Measurements from ENCODE around the gene HSD11B1. TPM values are rescaled to one million over a fixed set of nuclear protein-coding genes. Genes with fewer than 3 reads are reported as not detected.
A peak's percentile ranks its signal among the peaks of the same experiment; 100 is the strongest.

The HSD11B1 gene
- total RNA-seq, 1 donor from 2014 or later: not detected

GRCh38 chr1:209741889-209742288 is 37.2 kb downstream of the HSD11B1 start:
- Mint-ChIP-seq H3K27me3 (ENCODE audit: low read depth) (peaks cover 12% of the 10 kb centered on the region), H3K27ac (no peak overlapping the region), H3K4me3 (no peak overlapping the region), H3K36me3 (no peaks in the 10 kb centered on the region), H3K4me1 (peaks cover 27% of the 10 kb centered on the region), H3K9me3 (no peaks in the 10 kb centered on the region)
- no peak for TF ChIP-seq CTCF (IDR thresholded peaks at IDR 0.05; ENCODE audit: unreplicated experiment)
- DNase-seq (ENCODE audit: low spot score in 2 of 2, unreplicated experiment in 2 of 2): no peak

- H3K36me3 Mint-ChIP-seq: no peaks in the 10 kb centered on the region
- no peaks in the 10 kb centered on the region for H3K9me3 Mint-ChIP-seq
- peaks cover 8% of the 10 kb centered on the region for H3K27me3 Mint-ChIP-seq (ENCODE audit: low read depth)
- H3K4me3 Mint-ChIP-seq: no peak overlapping the region
- no peak overlapping the region for H3K27ac Mint-ChIP-seq
- peaks cover 27% of the 10 kb centered on the region for H3K4me1 Mint-ChIP-seq
- DNase-seq (ENCODE audit: low spot score in 2 of 2, unreplicated experiment in 2 of 2): no peak
- no peak for TF ChIP-seq CTCF (IDR thresholded peaks at IDR 0.05; ENCODE audit: unreplicated experiment)
Observed at GRCh38 chr1:209742409-209743144, 37.9 kb downstream of the HSD11B1 start.

GRCh38 chr1:209743145-209743482 is 38.5 kb downstream of the HSD11B1 start:
- no peak for DNase-seq (ENCODE audit: low spot score in 2 of 2, unreplicated experiment in 2 of 2)
- no peak overlapping the region for H3K4me3 Mint-ChIP-seq
- H3K9me3 Mint-ChIP-seq: no peaks in the 10 kb centered on the region
- peaks cover 6% of the 10 kb centered on the region for H3K27me3 Mint-ChIP-seq (ENCODE audit: low read depth)
- no peak overlapping the region for H3K27ac Mint-ChIP-seq
- no peak for TF ChIP-seq CTCF (IDR thresholded peaks at IDR 0.05; ENCODE audit: unreplicated experiment)
- H3K36me3 Mint-ChIP-seq: no peaks in the 10 kb centered on the region
- peaks cover 27% of the 10 kb centered on the region for H3K4me1 Mint-ChIP-seq

GRCh38 chr1:209746451-209747165 is 42.0 kb downstream of the HSD11B1 start:
- H3K4me1 Mint-ChIP-seq: peaks cover 32% of the 10 kb centered on the region
- H3K27me3 Mint-ChIP-seq (ENCODE audit: low read depth): no peaks in the 10 kb centered on the region
- H3K36me3 Mint-ChIP-seq: no peaks in the 10 kb centered on the region
- H3K27ac Mint-ChIP-seq: no peak overlapping the region
- DNase-seq (ENCODE audit: low spot score in 2 of 2, unreplicated experiment in 2 of 2): no peak
- H3K9me3 Mint-ChIP-seq: no peaks in the 10 kb centered on the region
- TF ChIP-seq CTCF (IDR thresholded peaks at IDR 0.05; ENCODE audit: unreplicated experiment): no peak
- H3K4me3 Mint-ChIP-seq: no peak overlapping the region

GRCh38 chr1:209747580-209748262 is 43.1 kb downstream of the HSD11B1 start:
- Mint-ChIP-seq H3K4me1 (peaks cover 23% of the 10 kb centered on the region), H3K9me3 (no peaks in the 10 kb centered on the region), H3K27me3 (ENCODE audit: low read depth) (no peaks in the 10 kb centered on the region), H3K36me3 (no peaks in the 10 kb centered on the region), H3K27ac (no peak overlapping the region), H3K4me3 (peak overlapping the region; percentile 78)
- peak; percentile 97 for TF ChIP-seq CTCF (IDR thresholded peaks at IDR 0.05; ENCODE audit: unreplicated experiment)
- DNase-seq (ENCODE audit: low spot score in 2 of 2, unreplicated experiment in 2 of 2): peak; percentile 66 to 87
